HG02973 (cell line): ENCODE results near the gene RABAC1.
"Not testable (repeated sequence)": the region's sequence is repeated elsewhere in the genome, so short reads cannot be mapped to it uniquely, and the experiment has no call there.

ENCODE experiments used
- ATAC-seq: cut with Tn5 transposase; IDR thresholded peaks from one replicate; pipeline ENCODE4 v1.9.1; 2021; ENCODE audit warnings: moderate library complexity; ENCODE audit not compliant: unreplicated experiment

Gene RABAC1

DNA sequence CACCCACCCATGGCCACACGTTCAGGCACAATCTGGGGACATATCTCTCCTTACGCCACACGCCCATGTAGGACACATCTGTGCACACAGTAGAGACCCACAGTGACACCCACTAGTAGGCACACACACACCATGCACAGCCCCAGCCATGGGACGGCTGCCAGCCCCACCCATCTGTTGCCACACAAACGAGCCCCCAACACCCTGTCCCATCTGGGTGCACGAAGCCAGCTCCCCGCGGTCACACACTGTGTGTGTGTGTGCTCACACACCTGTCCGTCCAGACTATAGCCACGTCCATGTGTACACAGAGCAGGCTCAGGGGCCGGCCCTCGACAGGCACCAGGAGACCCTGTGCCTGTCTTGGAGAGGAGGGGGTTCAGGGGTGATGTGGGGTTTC is 41.4 kb downstream of the RABAC1 start:
- no peak for ATAC-seq

DNA sequence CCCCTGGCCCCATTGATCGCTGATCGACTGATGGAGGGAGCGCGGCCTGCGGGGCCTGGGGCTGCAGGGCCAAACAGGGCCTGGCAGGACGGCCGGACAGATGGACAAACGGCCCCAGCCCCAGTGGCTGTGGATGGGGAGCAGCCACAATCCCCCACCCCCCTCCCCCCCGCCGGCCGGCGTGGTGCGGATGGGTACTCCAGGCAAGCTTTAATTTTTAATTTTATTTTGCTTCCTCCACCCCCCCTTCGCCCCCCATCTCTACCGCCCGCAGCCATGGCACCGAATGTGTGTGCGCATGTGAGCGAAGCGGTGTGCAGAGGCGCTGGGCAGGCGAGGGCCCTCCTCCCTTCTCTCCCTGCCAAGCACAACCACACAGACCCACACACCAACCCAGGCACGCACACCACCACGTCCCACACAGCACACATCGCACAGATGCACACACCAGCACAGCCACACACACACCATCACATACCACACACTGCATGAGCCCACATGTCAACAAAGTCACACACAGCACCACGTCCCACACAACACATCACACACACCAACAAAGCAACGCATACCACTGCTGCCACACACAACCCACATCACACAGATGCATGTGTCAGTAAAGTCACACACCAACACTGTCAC is 43.2 kb downstream of the RABAC1 start:
- no peak for ATAC-seq

DNA sequence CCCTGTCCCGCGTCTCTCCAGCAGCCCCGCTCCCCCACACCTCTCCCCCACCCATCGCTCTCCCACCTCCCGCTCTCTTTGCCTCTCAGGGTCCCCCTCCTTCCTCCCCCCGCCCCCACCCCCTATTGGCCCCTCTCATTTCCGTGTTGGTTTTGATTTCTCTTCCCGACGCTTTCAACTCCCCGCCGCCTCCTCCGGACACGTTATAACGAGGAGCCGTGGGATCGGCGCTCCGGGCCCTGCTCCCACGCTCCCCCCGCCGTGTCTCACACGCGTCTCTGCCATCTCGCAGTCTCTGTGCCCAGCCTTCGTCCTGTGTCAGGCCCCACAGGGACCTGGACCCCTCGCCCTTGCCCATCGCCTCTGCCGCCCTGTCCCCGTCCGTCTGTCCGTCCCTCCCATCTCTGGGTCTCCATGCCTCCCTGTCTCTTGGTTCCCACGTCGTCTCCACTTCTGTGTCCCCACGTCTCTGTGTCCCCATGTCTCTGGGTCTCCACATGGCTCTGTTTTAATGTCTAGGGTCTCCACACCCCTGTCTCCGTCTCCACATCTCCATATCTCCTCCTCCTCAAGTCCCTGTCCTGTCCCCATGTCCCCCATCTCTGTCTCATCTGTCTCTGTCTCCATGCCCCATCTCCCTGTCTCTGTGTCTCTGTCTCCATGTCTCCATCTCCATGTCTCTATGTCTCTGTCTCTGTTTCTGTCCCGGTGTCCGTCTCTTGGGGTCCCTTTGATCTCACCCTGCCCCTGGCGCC is 43.9 kb downstream of the RABAC1 start:
- ATAC-seq = no peak

DNA sequence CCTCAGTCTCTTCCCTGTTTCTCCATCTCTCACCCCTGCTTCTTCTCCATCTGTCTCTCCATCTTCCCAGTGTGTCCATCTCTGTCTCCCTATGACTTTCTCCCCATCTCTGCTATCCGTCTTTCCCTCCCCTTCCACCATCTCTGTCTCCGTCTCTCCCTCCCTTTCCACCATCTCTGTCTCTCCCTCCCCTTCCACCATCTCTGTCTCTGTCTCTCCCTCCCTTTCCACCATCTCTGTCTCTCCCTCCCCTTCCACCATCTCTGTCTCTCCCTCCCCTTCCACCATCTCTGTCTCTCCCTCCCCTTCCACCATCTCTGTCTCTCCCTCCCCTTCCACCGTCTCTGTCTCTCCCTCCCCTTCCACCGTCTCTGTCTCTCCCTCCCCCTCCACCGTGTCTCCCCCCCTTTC is 44.7 kb downstream of the RABAC1 start:
- ATAC-seq = not testable (repeated sequence)

GRCh38 chr19:41913538-41914423 is 45.3 kb downstream of the RABAC1 start:
- no peak for ATAC-seq

GRCh38 chr19:41912899-41913537 is 46.1 kb downstream of the RABAC1 start:
- no peak for ATAC-seq

DNA sequence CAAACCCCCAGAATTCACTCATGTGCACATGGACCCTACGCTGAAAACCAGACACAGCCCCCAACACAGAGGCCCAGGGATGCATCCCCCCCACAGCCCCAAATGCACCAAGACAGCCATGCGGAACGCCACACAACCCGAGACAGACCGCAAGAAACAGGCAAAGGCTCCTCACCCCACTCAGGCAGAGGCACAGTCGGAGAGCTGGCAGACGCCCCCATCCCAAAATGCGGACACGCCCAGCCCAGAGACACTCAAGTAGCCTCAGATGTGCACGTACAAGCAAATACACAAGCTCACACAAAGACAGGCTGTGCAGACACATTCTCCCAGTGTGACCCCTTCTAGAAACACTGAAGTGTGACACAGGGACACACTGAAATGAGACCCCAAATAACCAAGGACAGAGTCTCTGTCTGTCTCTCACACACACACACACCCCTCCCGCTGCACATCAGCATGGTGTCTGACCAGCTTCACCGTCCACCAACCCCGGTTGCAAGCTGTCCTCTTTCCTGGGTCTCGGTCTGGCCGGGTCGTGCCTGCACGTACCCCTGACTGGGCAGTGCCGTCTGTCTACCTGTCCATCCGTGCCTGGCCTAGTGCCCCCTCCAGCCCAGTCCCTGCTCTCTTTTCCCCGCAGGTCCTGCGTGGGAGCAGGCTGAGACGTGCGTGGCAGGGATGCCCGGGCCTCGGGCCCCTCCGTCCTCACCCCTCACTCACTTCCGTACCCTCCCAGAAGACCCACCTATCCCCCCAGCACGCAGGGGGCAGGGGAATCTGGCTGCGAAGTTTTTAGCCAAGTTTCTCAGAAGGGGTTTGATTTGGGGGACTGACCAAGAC is 47.0 kb downstream of the RABAC1 start:
- no peak for ATAC-seq

DNA sequence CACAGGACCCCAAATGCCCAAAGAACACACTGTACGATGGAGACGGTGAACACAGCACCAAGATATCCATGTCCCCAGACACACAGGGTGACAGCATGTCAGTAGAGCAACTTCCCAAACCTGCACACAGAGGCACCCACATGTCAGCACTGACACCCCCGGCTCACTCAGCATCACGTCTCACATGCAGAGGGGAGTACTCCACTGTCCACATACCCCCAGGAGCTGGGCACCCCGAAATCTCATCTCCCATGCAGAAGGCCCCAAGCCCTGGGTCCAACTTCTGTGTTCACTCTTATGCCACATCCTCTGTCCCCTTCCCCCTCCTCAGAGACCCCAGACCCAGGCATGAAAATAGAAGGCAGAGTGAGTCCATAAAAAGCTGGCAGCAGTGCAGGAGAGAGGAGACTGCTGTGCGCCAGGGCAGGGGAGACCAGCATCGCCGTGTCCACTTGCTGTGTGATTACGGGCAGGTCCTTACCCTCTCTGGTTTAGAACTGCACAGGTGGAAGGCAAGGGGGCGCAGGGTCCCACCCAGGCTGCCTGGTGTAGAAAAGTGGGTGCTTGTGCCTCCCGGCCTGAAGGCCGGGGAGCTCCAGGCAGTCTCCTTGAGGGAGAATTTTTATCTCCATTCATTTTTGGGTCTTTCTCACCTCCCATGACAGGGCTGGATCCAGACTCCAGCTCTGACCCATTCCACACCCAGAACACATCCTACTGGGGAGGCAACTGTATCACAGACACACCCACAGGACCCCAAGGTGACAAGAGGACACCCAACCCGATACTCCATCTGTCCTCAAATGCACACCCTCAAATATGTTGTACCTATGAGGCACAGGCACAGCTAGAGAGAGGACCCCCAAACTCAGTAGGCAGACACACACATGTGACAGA is 47.9 kb downstream of the RABAC1 start:
- ATAC-seq = no peak

GRCh38 chr19:41910240-41910991 is 48.7 kb downstream of the RABAC1 start:
- ATAC-seq = no peak

DNA sequence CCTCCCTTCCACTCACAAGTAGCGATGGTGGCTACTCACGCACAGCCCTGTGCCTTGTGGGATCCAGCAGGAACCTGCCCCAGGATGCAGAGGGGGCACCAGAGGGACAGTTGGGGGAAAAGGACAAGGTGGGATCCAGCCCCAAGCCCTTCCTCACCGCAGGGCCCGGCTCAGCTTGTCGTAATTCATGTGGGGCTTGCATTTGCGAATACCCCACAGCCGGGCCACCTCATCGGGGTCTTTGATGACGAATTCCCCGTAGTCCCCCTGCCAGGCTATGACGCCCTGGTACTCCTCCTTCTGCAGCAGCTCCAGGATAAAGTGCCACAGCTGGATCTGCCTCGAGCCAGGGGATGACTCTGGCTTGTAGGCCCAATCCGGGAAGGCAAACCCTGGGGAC is 49.4 kb downstream of the RABAC1 start:
- no peak for ATAC-seq

DNA sequence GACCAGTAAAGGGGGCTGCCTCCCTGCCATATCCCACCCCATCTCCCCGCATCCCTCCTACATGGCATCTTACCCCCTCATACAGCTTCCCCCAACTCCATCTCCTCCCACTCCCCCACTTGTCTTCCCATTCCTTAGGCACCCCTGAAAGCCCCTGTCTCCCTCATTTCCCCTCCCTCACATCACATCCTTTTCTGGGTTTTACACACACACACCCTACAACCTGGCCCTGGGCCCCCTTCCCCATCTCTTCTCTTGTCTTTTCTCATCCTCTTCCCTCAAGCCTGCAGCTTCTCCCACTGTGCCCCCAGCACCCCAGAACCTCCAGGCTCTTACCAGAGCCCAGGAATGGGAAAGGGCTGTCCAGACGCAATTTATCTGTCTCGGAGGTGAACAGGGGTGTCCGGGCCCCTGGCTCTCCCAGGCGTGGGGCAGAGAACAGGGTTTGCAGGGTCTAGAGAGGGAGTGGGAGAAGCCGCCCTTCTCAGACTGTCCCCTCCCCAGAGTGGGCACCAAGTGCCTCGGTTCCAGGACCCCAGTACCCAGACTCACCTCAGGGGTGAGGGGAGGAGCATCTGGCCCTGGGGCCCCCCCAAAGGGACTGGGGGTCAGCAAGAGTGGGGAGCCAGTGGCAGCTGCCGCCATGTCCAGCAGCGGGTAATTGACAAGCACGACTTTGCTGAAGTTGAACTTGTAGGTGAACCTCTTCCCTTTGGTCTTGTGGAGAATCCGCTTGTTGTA is 50.2 kb downstream of the RABAC1 start:
- no peak for ATAC-seq

GRCh38 chr19:41907994-41908615 is 51.0 kb downstream of the RABAC1 start:
- no peak for ATAC-seq

DNA sequence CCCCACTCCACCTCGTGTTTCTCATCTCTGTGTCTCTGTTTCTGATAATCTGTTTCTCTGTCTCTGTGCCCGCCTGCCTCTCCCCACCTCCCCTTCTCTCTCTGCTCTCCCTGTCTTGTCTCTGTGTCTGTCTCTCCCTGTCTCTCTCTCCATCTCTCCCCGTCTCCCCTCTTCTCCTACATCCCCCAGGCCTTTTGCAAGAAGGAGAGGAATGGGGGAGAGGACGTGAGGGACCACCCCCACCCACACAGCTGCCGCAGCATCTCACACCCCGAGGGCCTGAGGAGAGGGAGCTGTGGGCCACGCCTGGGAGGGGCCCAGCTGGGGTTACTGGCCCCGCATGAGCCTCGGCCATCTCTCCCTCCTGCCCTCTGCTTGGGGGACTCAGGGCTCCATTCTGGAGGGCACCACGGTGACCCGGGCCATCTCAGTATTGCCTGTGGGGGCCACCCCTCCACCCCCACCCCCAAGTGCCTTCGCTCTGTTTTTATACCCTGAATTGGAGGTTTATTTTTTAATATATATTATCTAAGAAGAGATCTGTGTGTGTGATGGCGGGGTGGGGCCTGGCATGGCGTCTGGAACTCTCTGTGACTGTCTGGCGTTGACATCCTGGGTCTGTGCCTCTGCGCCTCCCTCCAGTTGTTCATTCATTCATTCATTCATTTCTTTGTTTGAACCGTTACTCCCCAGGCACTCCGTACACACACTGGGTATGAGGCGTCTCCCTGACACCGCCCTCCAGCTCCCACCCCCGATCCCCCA is 52.0 kb downstream of the RABAC1 start:
- ATAC-seq = no peak
